Measurements from ENCODE around the gene TAT.
"Not testable (repeated sequence)": the region's sequence is repeated elsewhere in the genome, so short reads cannot be mapped to it uniquely, and the experiment has no call there.

Gene TAT
- 0 to 0.23 (median 0) reads per million in 18 experiments for total RNA-seq

- DNase-seq, result no peak
These were observed at the start of gene TAT for GRCh38 chr16:71576971-71577370. Gene TAT (minus strand): TSS chr16:71577092. CDS start chr16:71576415, 677 bp downstream.

GRCh38 chr16:71626018-71626857 is 49.3 kb upstream of the TAT start, which contains the start of gene MARVELD3:
Gene MARVELD3 (plus strand): TSS chr16:71626184. CDS start chr16:71626230, 46 bp downstream.
- no peak for DNase-seq

GRCh38 chr16:71625113-71625850 is 48.4 kb upstream of the TAT start:
- DNase-seq, result no peak

GRCh38 chr16:71623597-71623996 is 46.7 kb upstream of the TAT start:
- no peak for DNase-seq

GRCh38 chr16:71622088-71622487 is 45.2 kb upstream of the TAT start:
- DNase-seq, result no peak

- DNase-seq, result no peak
These were observed 41.5 kb upstream of the TAT start for GRCh38 chr16:71618429-71618828.

- DNase-seq, result not testable (repeated sequence)
These were observed 38.1 kb upstream of the TAT start for GRCh38 chr16:71614956-71615355.

- peak; percentile 52 to 57 for DNase-seq
These were observed 34.3 kb upstream of the TAT start for GRCh38 chr16:71610936-71611871.

- no peak for DNase-seq
These were observed 33.6 kb upstream of the TAT start for GRCh38 chr16:71610447-71610846.

GRCh38 chr16:71609066-71609465 is 32.2 kb upstream of the TAT start:
- DNase-seq, result no peak

GRCh38 chr16:71600822-71601221 is 23.9 kb upstream of the TAT start:
- no peak for DNase-seq

GRCh38 chr16:71598426-71598825 is 21.5 kb upstream of the TAT start:
- DNase-seq, result not testable (repeated sequence)

GRCh38 chr16:71595340-71595826 is 18.5 kb upstream of the TAT start:
- not testable (repeated sequence) for DNase-seq

- no peak for DNase-seq
These were observed 17.2 kb upstream of the TAT start for GRCh38 chr16:71594000-71594646.

GRCh38 chr16:71593048-71593999 is 16.4 kb upstream of the TAT start:
- no peak for DNase-seq

GRCh38 chr16:71591917-71592316 is 15.0 kb upstream of the TAT start:
- DNase-seq, result no peak

- DNase-seq, result no peak
These were observed 13.7 kb upstream of the TAT start for GRCh38 chr16:71590584-71590983.

- not testable (repeated sequence) for DNase-seq
These were observed 13.2 kb upstream of the TAT start for GRCh38 chr16:71590071-71590470.

GRCh38 chr16:71589334-71589733 is 12.4 kb upstream of the TAT start:
- DNase-seq, result not testable (repeated sequence)

GRCh38 chr16:71585318-71585703 is 8.4 kb upstream of the TAT start:
- DNase-seq, result no peak
